Muscle layer of duodenum (tissue), 2 donors: Measurements from ENCODE around the gene CDHR5.
A peak's percentile ranks its signal among the peaks of the same experiment; 100 is the strongest.

Source experiments
- H3K27ac ChIP-seq: one replicate; pipeline ENCODE4 v1.7.0; 2013; ENCODE audit warnings: mild to moderate bottlenecking, low read length
- H3K27me3 ChIP-seq: one replicate; pipeline ENCODE4 v1.7.0; 2013; ENCODE audit warnings: low read depth, mild to moderate bottlenecking, control low read depth, low read length
- H3K36me3 ChIP-seq, 2 donors: one replicate each; pipeline ENCODE4 v1.7.0; 2013; ENCODE audit warnings: low read length in 2 of 2, control low read depth in 1 of 2, mild to moderate bottlenecking in 1 of 2; ENCODE audit not compliant: insufficient read depth in 2 of 2, control insufficient read depth in 1 of 2
- H3K4me1 ChIP-seq, 2 donors: one replicate each; pipeline ENCODE4 v1.7.0; 2013; ENCODE audit warnings: low read length in 2 of 2, mild to moderate bottlenecking in 2 of 2, control low read depth in 1 of 2, moderate library complexity in 1 of 2; ENCODE audit not compliant: insufficient read depth in 2 of 2, control insufficient read depth in 1 of 2
- H3K4me3 ChIP-seq, 2 donors: one replicate each; pipeline ENCODE4 v1.7.0; 2013; ENCODE audit warnings: low read length in 2 of 2, low read depth in 1 of 2, mild to moderate bottlenecking in 1 of 2
- H3K9me3 ChIP-seq, 2 donors: one replicate each; pipeline ENCODE4 v1.7.0; 2013; ENCODE audit warnings: low read length in 2 of 2, control low read depth in 1 of 2, mild to moderate bottlenecking in 1 of 2; ENCODE audit not compliant: control insufficient read depth in 1 of 2
- donor health status: healthy.

Gene CDHR5

DNA sequence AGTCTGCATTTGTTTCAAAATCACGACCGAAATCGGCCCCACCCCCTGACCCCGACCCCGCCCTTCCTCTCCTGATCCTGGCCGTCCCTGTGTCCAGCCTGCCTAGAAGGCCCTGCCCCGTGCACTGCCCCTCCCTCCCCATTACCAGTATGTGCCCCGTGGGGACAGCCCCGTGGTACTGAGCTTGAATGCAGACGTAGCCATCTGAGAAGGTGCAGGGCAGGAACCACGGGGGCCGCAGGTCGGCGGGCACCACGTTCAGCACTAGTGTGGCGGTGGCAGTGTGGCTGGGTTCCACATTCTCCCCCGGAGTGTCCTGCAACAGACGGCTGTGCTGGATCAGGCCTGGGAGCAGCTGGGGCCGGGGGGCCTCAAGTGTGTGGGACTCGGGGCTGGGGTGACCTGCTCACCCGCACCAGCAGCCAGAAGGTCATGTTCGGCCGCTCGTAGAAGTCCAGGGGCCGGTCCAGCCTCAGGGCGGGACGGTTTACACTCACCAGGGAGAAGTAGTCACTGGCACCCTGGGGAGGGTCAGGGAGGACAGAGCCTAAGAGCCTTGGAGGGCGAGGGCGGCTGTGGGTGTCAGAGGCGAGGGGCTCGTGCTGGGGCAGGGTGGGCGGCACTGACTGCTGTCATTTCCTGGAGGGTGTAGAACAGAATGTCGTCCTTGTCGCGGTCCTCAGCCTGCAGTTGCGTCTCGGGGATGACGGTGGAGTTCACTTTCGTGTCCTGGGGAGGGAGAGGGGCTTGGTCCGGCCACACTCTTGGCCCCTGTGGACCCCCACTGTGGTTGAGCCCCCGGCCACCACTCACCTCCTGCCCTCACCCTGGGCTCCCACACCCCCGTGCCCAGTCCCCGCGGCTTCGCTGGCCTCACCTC is 3.6 kb downstream of the CDHR5 start:
- Histone ChIP-seq H3K36me3 (no peaks in the 10 kb centered on the region), H3K4me1 (no peaks in the 10 kb centered on the region), H3K27ac (no peak overlapping the region), H3K4me3 (no peak overlapping the region), H3K27me3 (no peaks in the 10 kb centered on the region), H3K9me3 (no peaks in the 10 kb centered on the region)

DNA sequence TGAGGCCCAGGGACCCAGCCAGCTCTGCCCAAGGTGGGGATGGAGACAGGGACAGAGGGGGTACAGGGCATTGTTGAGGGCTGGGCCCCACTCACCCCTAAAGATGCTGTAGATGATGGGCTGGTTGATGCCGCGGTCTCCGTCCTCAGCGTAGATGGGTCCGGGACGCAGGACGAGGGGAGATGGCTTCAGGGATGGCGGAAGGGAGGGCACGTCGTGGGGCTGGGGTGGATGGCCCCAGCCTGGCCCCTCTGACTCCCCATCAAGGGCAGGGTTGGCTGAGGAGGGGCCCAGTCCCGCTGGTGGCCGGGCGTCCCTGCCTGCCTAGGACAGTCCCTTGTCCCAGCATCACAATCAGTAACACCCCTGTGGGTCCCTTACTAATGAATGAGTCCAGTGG is 4.6 kb downstream of the CDHR5 start:
- Histone ChIP-seq H3K4me1 (peaks cover 0 to 2% of the 10 kb centered on the region in 2 donors), H3K9me3 (no peaks in the 10 kb centered on the region), H3K36me3 (no peaks in the 10 kb centered on the region), H3K27ac (no peak overlapping the region), H3K4me3 (no peak overlapping the region), H3K27me3 (no peaks in the 10 kb centered on the region)

DNA sequence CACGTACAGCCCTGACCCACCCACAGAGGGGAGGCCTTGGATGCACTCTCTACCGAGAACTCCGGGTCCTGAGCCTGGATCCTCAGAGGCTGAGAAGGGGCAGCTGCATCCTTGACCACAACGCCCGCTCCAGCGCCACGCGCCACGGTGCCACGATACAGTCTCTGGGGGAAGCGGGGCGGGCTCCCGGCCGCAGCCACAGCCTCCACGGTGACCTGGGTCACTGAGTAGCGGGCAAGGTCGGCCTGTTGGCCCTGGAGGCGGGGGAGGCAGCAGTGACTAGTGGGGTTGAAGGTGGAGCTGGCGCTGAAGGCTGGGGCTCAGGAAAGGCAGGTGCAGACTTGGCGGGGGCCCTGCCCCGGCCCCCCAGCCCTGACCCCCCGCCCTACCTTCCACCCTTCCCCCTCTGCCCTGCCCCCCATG is 5.1 kb downstream of the CDHR5 start:
- H3K27ac ChIP-seq: no peak overlapping the region
- no peaks in the 10 kb centered on the region for H3K36me3 ChIP-seq
- H3K27me3 ChIP-seq: no peaks in the 10 kb centered on the region
- H3K9me3 ChIP-seq: no peaks in the 10 kb centered on the region
- no peak overlapping the region for H3K4me3 ChIP-seq
- peaks cover 0 to 7% of the 10 kb centered on the region in 2 donors for H3K4me1 ChIP-seq

DNA sequence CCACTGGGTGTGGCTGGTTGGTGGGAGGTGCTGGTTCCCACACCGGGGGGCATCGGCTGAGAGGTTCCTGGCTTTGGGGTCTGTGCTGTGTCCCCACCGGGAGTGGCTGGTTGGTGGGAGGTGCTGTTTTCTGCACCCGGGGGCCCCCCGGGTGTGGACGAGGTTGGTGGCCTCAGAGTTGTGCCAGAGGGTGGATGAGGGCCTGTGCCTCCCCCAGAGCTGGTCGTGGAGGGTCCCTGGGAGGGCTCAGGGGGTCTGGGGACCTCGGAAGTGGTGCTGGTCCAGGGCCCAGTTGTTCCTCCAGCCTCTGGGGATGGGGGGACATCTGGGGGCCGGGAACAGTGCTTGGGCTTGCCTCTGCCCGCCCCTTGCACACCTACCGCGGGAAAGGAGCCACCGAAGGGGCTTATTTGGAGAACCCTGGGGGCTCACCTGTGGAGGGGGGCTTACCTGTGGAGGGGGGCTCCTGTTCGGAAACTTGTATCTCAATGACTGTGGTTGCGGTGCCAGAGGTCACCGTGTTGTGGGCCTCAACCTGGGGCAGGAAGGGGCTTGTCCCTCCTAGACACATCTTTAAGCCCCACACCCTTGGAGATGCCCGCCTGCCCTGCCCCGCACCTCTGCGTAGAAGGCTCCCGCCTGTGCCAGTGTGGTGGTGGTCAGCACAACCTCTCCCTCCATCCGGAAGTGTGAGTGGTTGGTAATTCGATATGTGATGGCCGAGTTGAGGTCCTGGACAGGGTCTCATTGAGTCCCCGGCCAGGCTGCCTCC is 5.7 kb downstream of the CDHR5 start:
- no peaks in the 10 kb centered on the region for H3K36me3 ChIP-seq

DNA sequence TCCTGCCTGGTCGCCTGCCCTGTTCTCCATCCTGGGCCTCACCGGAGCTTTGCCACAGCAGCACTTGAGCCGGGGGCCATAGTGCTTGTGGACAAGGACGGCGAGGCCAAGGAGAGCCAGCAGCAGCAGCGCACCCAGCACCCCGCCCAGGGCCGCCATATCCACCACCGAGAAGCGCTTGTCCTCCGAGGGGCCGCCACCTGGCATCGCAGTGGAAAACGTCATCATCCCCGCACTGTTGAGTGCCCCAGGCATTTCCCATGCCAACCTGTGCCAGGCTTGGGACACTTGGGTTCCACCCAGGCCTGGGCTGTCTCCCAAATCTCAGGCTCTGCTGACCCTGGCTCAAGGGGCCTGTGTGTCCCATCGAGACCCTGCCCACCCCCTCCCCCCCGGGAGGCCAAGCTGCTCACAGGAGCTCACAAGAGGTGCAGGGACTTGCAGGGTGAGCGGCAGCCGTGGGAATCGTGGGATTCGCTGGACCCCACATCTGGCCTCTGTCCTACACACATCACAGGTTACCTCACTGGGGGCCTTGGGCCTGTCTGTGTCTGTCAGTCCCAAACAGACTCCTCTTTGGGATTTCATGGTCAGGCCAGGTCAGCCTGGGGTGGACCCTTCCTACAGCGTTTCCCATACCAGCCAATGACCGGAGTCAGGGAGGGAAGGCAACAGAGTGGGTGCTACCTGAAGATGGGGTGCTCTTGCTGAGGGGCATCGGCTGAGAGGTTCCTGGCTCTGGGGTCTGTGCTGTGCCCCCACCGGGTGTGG is 6.7 kb downstream of the CDHR5 start:
- Histone ChIP-seq H3K36me3 (peaks cover under 1 to 2% of the 10 kb centered on the region in 2 donors), H3K27me3 (no peaks in the 10 kb centered on the region), H3K9me3 (no peaks in the 10 kb centered on the region), H3K4me3 (no peak overlapping the region), H3K4me1 (peaks cover 0 to 16% of the 10 kb centered on the region in 2 donors), H3K27ac (no peak overlapping the region)

More for the DNA sequence above, 5.7 kb downstream of the CDHR5 start:
- no peaks in the 10 kb centered on the region for H3K27me3 ChIP-seq
- H3K4me3 ChIP-seq: no peak overlapping the region
- H3K27ac ChIP-seq: no peak overlapping the region
- H3K9me3 ChIP-seq: no peaks in the 10 kb centered on the region
- peaks cover 0 to 13% of the 10 kb centered on the region in 2 donors for H3K4me1 ChIP-seq

DNA sequence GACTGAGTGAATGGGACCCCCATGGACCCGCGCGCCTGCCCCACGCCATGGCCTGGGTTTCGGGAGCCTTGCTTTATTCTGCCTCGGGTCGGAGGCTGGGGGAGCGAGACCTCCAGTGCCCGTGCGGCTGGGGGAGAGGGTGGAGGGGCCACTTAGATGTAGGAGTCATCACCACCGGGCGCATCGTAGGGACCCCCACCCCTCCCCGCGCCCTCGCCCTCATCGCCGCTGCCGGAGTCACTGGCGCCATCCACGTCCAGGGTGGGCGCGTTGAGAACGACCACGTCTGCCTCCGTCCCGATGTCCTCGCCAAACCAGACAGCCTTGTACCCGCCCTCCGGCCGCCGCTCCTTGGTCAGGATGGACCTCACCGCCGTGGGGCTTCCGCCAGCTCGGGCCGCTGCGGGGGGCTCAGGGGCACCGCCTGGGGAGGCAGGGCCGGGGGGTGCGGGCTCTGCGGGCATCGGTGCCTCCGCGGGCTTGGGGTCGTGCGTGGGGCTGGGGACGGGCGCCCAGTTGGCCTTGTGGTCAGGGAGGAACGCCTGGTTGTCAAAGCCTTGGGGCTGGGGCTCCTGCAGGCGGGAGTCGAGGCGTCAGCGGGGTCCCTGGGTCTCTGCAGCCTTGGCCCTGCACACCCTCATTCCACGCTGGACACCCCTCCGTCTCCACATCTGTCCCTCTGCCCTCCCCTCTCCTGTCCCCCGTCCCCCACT is 7.4 kb downstream of the CDHR5 start:
- H3K4me3 ChIP-seq: no peak overlapping the region
- no peak overlapping the region for H3K27ac ChIP-seq
- peaks cover 7 to 9% of the 10 kb centered on the region in 2 donors for H3K36me3 ChIP-seq
- no peaks in the 10 kb centered on the region for H3K9me3 ChIP-seq
- no peaks in the 10 kb centered on the region for H3K27me3 ChIP-seq
- H3K4me1 ChIP-seq: peaks cover 0 to 16% of the 10 kb centered on the region in 2 donors

DNA sequence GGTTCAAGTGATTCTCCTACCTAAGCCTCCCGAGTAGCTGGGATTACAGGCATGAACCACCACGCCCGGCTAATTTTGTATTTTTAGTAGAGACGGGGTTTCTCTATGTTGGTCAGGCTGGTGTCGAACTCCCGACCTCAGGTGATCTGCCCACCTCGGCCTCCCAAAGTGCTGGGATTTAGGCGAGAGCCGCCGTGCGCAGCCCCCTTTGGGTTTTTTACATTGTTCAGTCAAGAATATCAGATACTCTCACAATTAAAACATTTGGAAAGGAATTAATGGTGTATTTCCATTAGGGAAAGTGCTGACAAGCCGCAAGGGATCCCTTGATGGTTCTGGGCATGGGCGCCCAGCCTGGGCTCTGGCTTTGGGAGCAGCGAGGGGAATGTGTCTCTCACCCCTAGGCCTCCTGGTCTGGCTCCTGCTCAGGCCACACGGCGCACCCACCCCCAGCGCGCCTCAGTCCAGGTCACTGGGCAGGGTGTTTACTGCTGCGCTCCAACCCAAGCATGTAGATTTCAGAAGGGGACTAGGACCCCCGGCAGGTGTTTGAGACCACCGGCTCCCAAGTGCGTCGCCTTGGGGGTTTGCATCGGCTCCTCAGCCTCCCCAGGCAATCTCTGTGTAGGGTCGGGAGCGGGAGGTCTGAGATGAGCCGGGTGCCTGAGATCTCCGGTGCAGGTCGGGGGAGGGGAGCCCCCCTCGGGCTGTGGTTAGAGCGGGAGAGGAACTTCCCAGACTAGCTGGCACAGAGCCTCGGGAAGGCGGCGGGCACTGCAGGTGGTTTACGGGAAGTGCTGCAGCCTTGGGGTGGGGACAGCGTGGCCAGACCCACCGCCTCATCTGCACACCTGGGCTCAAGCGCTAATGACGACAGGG is 8.2 kb downstream of the CDHR5 start:
- Histone ChIP-seq H3K4me1 (peaks cover 0 to 16% of the 10 kb centered on the region in 2 donors), H3K36me3 (peaks cover 13 to 17% of the 10 kb centered on the region in 2 donors), H3K4me3 (peak overlapping the region in 1 of 2 donors; percentile 70), H3K27ac (no peak overlapping the region), H3K9me3 (no peaks in the 10 kb centered on the region), H3K27me3 (no peaks in the 10 kb centered on the region)

DNA sequence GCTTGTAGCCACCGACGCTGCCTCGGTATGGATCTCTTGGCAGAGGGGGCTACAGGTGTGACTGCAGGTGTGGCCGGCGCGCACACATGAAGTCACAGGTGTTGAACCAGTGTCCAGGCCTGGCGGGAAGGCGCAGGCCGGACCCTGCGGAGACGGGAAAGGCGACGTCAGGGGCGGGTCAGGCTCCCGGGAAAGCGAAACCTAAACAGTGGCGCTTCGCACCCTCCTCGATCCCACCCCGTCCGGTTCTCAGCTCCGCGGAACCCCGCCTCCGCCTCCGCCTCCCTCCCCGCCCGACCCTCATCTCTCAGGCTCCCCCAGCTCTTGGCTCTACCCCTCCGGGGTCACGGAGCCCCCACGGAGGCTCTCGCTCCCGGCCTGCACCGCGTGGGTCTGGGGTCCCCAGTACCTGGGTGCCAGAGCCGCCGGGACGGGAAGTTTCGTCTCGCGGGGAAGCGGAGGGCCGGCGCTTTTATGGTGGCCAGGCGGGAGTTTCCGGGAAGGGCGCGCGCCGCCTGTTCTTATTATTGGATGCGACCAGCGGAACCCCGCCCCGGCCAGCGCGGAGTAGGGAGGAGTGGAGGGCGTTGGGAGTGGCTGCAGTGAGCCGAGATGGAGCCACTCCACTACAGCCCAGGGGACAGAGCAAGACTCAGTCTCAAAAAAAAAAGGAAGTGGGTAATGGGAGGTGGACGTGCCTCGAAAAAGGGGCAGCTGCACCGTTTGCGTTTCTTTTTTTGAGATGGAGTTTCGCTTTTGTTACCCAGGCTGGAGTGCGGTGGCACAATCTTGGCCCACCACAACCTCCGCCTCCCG is 9.0 kb downstream of the CDHR5 start, which contains the start of gene IRF7:
Gene IRF7, minus strand, starts transcription at position 447 of the 816 bp plus-strand sequence. CDS start 586 bp downstream, outside the sequence.
- H3K36me3 ChIP-seq: peaks cover 21 to 25% of the 10 kb centered on the region in 2 donors
- H3K27ac ChIP-seq: peak within 1 kb of the TSS; percentile 87
- no peaks in the 10 kb centered on the region for H3K9me3 ChIP-seq
- H3K27me3 ChIP-seq: no peaks in the 10 kb centered on the region
- H3K4me1 ChIP-seq: peaks cover 0 to 16% of the 10 kb centered on the region in 2 donors
- H3K4me3 ChIP-seq: peak within 1 kb of the TSS; percentile 70 to 84

DNA sequence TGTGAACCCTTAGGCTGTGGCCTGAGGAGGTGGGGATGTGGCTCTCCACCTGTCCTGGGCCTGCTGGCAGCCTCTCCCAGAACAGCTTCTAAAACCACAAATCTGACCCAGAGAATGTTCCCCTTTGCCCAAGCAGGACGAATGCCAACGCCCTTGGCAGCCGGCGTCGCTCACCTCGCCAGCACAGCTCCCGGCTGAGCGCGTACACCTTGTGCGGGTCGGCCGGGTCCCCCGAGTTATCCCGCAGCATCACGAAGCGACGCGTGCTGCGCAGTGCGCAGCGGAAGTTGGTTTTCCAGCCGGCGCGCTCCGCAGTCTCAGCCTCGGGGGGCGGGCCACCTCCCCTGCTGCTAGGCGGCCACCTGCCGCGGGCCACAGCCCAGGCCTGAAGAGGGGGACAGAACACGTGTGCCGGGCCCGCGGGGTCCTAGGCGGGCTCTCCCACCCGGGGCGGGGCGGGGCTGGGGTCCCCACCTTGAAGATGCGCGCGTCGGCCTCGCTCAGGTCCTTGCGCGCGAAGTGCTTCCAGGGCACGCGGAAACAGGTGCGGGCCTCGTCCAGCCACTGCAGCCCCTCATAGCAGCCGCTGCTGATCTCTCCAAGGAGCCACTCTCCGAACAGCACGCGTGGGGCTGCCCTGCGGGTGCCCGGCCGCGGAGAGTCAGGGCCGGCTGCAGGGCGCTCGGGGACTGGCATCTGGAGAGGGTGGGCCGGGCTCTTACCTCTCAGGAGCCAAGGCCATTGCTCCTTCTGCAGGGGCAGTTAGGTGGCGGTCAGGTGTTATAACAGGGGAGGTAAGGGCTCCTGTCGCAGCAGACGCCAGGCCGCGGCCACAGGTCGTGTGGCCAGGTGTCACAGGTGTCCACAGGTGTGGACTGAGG is 9.9 kb downstream of the CDHR5 start:
- H3K4me1 ChIP-seq: peaks cover 0 to 16% of the 10 kb centered on the region in 2 donors
- no peaks in the 10 kb centered on the region for H3K27me3 ChIP-seq
- H3K36me3 ChIP-seq: peaks cover 25 to 34% of the 10 kb centered on the region in 2 donors
- H3K9me3 ChIP-seq: no peaks in the 10 kb centered on the region
- peak overlapping the region; percentile 70 to 84 for H3K4me3 ChIP-seq
- H3K27ac ChIP-seq: peak overlapping the region; percentile 87
